LNCAP (cell line): Measurements from ENCODE around the gene SEL1L.

Experiments used
- TF ChIP-seq, protein P1 (sequence below): fragments of 450-650 bp; IDR thresholded peaks from 2 replicates; pipeline ENCODE4 v1.5.1; 2017; ENCODE audit warnings: mild to moderate bottlenecking

SEL1L gene

DNA sequence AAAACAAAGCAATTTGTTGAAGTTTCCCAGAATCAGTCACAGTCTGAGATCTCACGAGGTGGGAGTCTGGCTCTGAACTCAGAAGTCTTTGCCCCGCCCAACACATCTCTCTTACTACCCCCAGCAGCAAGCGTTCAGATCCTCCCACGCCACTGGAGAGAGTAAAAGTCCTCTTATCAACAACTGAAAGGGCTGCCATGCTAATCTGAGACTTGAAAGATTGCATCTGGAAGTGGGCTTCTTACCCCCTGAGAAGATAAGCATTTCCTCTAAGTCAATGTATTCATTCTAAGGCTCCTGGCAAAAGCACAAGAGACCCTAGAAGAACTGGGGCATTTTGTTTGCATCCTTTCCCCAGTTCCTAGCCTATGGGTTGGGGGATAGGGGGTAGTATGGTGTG, 99.4 kb downstream of the SEL1L start:
- TF ChIP-seq, protein P1, sequence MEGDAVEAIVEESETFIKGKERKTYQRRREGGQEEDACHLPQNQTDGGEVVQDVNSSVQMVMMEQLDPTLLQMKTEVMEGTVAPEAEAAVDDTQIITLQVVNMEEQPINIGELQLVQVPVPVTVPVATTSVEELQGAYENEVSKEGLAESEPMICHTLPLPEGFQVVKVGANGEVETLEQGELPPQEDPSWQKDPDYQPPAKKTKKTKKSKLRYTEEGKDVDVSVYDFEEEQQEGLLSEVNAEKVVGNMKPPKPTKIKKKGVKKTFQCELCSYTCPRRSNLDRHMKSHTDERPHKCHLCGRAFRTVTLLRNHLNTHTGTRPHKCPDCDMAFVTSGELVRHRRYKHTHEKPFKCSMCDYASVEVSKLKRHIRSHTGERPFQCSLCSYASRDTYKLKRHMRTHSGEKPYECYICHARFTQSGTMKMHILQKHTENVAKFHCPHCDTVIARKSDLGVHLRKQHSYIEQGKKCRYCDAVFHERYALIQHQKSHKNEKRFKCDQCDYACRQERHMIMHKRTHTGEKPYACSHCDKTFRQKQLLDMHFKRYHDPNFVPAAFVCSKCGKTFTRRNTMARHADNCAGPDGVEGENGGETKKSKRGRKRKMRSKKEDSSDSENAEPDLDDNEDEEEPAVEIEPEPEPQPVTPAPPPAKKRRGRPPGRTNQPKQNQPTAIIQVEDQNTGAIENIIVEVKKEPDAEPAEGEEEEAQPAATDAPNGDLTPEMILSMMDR = no peak

DNA sequence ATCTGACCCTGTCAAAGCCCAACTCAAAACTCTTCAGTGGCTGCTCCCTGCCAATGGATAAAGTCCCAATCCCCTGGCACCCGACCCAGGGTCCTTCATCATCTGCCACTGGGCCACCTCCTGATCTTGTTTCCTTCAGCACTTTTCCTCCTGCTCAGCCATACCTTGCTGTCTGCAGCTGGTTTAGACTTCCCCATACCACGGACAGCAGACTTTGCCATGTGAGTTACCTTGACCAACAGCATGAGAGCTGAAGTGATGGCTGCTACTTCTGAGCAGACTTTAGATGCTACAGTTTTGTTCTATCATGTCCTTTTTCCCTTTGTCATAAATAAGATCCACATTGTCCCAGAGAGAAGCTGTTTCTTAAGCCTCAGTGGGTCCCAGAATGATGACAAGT, 100.3 kb downstream of the SEL1L start:
- TF ChIP-seq, protein P1 = no peak

- TF ChIP-seq, protein P1 = no peak
Measured at GRCh38 chr14:81432219-81432661, 101.4 kb downstream of the SEL1L start.

GRCh38 chr14:81430235-81430634, 103.4 kb downstream of the SEL1L start:
- TF ChIP-seq, protein P1 = no peak

DNA sequence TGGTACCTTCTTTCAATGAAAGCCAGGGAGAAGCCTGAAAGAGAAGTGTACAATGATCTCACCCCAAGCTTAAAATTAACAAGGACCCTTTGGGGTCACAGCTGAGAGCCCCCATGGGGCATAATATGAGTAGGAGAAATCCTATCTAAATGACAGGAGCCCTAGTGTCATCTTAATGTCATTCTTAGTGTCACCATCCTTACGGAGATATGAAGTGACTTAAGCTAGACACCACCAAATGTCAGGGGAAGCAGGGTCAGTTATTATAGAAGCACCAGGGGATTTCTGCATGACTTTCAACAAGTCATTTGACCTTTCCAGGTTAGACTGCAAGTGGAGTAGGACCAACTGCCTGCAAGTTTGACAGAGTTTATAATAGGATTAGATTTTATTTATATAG, 104.6 kb downstream of the SEL1L start:
- TF ChIP-seq, protein P1 = no peak

GRCh38 chr14:81427348-81428058, 106.2 kb downstream of the SEL1L start:
- TF ChIP-seq, protein P1 = no peak

- TF ChIP-seq, protein P1 = no peak
Measured at GRCh38 chr14:81423504-81423903, 110.1 kb downstream of the SEL1L start.
